ENCODE results near the gene SLC4A7. TPM values are rescaled to one million over a fixed set of nuclear protein-coding genes. Genes with fewer than 3 reads are reported as not detected.
"Not testable (repeated sequence)": the region's sequence is repeated elsewhere in the genome, so short reads cannot be mapped to it uniquely, and the experiment has no call there.

Gene SLC4A7
- total RNA-seq: 10 to 100 TPM; 23.1 to 62.9 (median 43.6) TPM

- Histone ChIP-seq H3K4me1 (peaks cover 0 to 70% (median 8%) of the 10 kb centered on the region in 3 donors), H3K27ac (peak within 1 kb of the TSS; percentile 86 to 99 (median 97)), H3K9me3 (no peaks in the 10 kb centered on the region), H3K4me3 (peak within 1 kb of the TSS; percentile 53 to 89), H3K27me3 (no peaks in the 10 kb centered on the region), H3K36me3 (no peaks in the 10 kb centered on the region)
- peak; percentile 96 for ATAC-seq
- WGBS, 2 donors (ENCODE audit: low coverage in 1 of 2): no CpG with 5 or more reads among the region's 100 CpGs
- TF ChIP-seq POLR2A (IDR thresholded peaks at IDR 0.05) (peak; percentile 98 to 99), EP300 (IDR thresholded peaks at IDR 0.05) (no peak), CTCF (IDR thresholded peaks at IDR 0.05) (no peak), POLR2AphosphoS5 (IDR thresholded peaks at IDR 0.05) (peak; percentile 99)
Observed at GRCh38 chr3:27484015-27484844, at the start of gene SLC4A7. TSS of gene SLC4A7 (minus strand) at chr3:27484384. CDS start at chr3:27484126, 258 bp downstream.

GRCh38 chr3:27533261-27533607 lies 49.0 kb upstream of the SLC4A7 start:
- no peak for ATAC-seq
- Histone ChIP-seq H3K36me3 (no peaks in the 10 kb centered on the region), H3K4me3 (no peak overlapping the region), H3K9me3 (no peaks in the 10 kb centered on the region), H3K27me3 (no peaks in the 10 kb centered on the region), H3K27ac (peak overlapping the region in 3 of 4 donors; percentile 54 to 74 (median 63)), H3K4me1 (peaks cover 9 to 46% (median 19%) of the 10 kb centered on the region in 3 donors)
- TF ChIP-seq CTCF (IDR thresholded peaks at IDR 0.05): no peak
- TF ChIP-seq EP300 (IDR thresholded peaks at IDR 0.05): no peak
- no peak for TF ChIP-seq POLR2AphosphoS5 (IDR thresholded peaks at IDR 0.05)
- no peak for TF ChIP-seq POLR2A (IDR thresholded peaks at IDR 0.05)
- 15 to 43% methylated on average over 3 of the region's 4 CpGs for WGBS, 2 donors (ENCODE audit: low coverage in 1 of 2)

- 84 to 91% methylated on average over 7 of the region's 8 CpGs for WGBS, 2 donors (ENCODE audit: low coverage in 1 of 2)
- TF ChIP-seq POLR2AphosphoS5 (IDR thresholded peaks at IDR 0.05): no peak
- Histone ChIP-seq H3K27ac (peak overlapping the region in 3 of 4 donors; percentile 54 to 74 (median 63)), H3K4me3 (no peak overlapping the region), H3K36me3 (no peaks in the 10 kb centered on the region), H3K9me3 (no peaks in the 10 kb centered on the region), H3K27me3 (no peaks in the 10 kb centered on the region), H3K4me1 (peaks cover 9 to 46% (median 19%) of the 10 kb centered on the region in 3 donors)
- ATAC-seq: no peak
Observed at GRCh38 chr3:27532426-27533260, 48.5 kb upstream of the SLC4A7 start.

GRCh38 chr3:27531193-27531751 lies 47.1 kb upstream of the SLC4A7 start:
- H3K27ac ChIP-seq, H3K36me3 ChIP-seq, ATAC-seq, H3K9me3 ChIP-seq, H3K4me3 ChIP-seq, H3K27me3 ChIP-seq: not testable (repeated sequence)
- WGBS, 2 donors (ENCODE audit: low coverage in 1 of 2): 96 to 100% methylated on average over 1 to 7 of the region's 8 CpGs
- peaks cover 9 to 34% (median 19%) of the 10 kb centered on the region in 3 donors for H3K4me1 ChIP-seq

- no peak overlapping the region for H3K4me3 ChIP-seq
- no peak for ATAC-seq
- no peaks in the 10 kb centered on the region for H3K36me3 ChIP-seq
- peaks cover 8 to 22% (median 11%) of the 10 kb centered on the region in 3 donors for H3K4me1 ChIP-seq
- H3K27ac ChIP-seq: no peak overlapping the region
- no peaks in the 10 kb centered on the region for H3K27me3 ChIP-seq
- TF ChIP-seq CTCF (IDR thresholded peaks at IDR 0.05) (no peak), EP300 (IDR thresholded peaks at IDR 0.05) (no peak), POLR2AphosphoS5 (IDR thresholded peaks at IDR 0.05) (no peak), POLR2A (IDR thresholded peaks at IDR 0.05) (no peak)
- H3K9me3 ChIP-seq: no peaks in the 10 kb centered on the region
Observed at GRCh38 chr3:27528791-27529190, 44.6 kb upstream of the SLC4A7 start.
